ENCODE data around the gene FAM161B.

FAM161B gene, protein sequence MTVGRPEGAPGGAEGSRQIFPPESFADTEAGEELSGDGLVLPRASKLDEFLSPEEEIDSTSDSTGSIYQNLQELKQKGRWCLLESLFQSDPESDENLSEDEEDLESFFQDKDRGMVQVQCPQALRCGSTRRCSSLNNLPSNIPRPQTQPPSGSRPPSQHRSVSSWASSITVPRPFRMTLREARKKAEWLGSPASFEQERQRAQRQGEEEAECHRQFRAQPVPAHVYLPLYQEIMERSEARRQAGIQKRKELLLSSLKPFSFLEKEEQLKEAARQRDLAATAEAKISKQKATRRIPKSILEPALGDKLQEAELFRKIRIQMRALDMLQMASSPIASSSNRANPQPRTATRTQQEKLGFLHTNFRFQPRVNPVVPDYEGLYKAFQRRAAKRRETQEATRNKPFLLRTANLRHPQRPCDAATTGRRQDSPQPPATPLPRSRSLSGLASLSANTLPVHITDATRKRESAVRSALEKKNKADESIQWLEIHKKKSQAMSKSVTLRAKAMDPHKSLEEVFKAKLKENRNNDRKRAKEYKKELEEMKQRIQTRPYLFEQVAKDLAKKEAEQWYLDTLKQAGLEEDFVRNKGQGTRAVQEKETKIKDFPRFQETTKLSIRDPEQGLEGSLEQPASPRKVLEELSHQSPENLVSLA
- long read RNA-seq, full-length matches to known transcripts, result 5 of 11 reads
- long read RNA-seq, partial matches to known transcripts, result 6 of 11 reads
- long read RNA-seq, other reads (novel, unspliced or antisense), result 0 of 11 reads

DNA sequence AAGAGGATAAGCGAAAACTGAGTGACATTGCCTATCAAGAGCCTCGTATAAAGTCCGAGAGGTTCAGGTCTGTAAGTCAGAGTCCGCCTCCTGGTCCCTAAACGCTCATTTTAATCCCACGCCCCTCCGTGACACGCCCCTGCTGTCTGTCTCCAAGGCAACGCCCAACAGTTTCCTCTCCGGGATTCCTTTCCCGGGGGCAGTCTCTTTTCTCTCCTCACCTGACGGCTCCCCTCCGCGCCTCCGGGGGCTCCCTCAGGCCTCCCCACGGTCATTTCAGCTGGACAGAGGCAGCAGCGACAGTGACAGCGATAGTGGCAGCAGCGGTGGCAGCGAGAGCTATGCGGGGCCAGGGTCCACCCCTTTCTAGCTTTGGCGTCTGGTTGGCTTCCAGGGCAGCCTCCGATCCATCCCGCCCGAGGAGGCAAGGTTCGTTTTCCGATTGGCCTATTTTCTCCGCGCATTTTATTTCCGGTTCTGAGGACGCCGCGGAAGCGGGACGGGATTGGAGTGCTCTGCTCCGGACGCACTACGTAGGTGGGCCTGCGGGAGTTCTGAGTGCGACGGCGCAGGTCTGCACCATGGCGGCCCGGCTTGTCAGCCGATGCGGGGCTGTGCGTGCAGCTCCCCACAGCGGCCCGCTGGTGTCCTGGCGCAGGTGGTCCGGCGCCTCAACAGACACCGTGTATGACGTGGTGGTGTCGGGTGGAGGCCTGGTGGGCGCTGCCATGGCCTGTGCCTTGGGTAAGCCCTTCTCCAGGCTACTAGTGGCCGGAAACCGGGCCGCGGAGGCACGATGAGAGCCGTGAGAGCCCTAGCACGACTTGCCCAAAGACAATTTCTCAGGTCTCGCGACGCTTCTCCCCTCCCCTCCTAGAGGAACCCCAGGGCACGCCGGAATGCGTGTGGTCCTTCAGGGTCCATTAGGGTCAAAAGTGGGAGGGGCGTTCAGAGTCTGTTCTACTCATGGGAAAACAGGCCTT, at the start of gene FAM161B, which contains the start of gene COQ6:
TSS of gene FAM161B (minus strand) at position 343 of the 983 bp plus-strand sequence. CDS start at position 275, 68 bp downstream.
TSS of gene COQ6 (plus strand) at position 551 of the 983 bp plus-strand sequence. CDS start at position 582, 31 bp downstream.
- DNase-seq (ENCODE audit: low read depth in 1 of 2, low spot score in 1 of 2), result peak; percentile 57 to 89
- Histone ChIP-seq H3K4me3 (replicated peaks; ENCODE audit: insufficient read depth, low read length) (peak within 1 kb of the TSS; percentile 75), H3K27me3 (ENCODE audit: insufficient read depth, poor library complexity, severe bottlenecking) (no peaks in the 10 kb centered on the region), H3K27ac (replicated peaks) (peak within 1 kb of the TSS; percentile 67)
- TF ChIP-seq POLR2AphosphoS5 (IDR thresholded peaks at IDR 0.05; ENCODE audit: low read depth) (peak; percentile 49; the same call in 1 of the 2 replicates), SPI1 (IDR thresholded peaks at IDR 0.05; ENCODE audit: borderline replicate concordance, low read depth) (no peak), GABPA (IDR thresholded peaks at IDR 0.05; ENCODE audit: low read depth) (peak; percentile 51)
- TF ChIP-seq, protein P1, sequence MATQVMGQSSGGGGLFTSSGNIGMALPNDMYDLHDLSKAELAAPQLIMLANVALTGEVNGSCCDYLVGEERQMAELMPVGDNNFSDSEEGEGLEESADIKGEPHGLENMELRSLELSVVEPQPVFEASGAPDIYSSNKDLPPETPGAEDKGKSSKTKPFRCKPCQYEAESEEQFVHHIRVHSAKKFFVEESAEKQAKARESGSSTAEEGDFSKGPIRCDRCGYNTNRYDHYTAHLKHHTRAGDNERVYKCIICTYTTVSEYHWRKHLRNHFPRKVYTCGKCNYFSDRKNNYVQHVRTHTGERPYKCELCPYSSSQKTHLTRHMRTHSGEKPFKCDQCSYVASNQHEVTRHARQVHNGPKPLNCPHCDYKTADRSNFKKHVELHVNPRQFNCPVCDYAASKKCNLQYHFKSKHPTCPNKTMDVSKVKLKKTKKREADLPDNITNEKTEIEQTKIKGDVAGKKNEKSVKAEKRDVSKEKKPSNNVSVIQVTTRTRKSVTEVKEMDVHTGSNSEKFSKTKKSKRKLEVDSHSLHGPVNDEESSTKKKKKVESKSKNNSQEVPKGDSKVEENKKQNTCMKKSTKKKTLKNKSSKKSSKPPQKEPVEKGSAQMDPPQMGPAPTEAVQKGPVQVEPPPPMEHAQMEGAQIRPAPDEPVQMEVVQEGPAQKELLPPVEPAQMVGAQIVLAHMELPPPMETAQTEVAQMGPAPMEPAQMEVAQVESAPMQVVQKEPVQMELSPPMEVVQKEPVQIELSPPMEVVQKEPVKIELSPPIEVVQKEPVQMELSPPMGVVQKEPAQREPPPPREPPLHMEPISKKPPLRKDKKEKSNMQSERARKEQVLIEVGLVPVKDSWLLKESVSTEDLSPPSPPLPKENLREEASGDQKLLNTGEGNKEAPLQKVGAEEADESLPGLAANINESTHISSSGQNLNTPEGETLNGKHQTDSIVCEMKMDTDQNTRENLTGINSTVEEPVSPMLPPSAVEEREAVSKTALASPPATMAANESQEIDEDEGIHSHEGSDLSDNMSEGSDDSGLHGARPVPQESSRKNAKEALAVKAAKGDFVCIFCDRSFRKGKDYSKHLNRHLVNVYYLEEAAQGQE (IDR thresholded peaks at IDR 0.05; ENCODE audit: insufficient replicate concordance, low read depth), result peak; percentile 26
- TF ChIP-seq, protein P2, sequence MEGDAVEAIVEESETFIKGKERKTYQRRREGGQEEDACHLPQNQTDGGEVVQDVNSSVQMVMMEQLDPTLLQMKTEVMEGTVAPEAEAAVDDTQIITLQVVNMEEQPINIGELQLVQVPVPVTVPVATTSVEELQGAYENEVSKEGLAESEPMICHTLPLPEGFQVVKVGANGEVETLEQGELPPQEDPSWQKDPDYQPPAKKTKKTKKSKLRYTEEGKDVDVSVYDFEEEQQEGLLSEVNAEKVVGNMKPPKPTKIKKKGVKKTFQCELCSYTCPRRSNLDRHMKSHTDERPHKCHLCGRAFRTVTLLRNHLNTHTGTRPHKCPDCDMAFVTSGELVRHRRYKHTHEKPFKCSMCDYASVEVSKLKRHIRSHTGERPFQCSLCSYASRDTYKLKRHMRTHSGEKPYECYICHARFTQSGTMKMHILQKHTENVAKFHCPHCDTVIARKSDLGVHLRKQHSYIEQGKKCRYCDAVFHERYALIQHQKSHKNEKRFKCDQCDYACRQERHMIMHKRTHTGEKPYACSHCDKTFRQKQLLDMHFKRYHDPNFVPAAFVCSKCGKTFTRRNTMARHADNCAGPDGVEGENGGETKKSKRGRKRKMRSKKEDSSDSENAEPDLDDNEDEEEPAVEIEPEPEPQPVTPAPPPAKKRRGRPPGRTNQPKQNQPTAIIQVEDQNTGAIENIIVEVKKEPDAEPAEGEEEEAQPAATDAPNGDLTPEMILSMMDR (IDR thresholded peaks at IDR 0.05; ENCODE audit: insufficient read depth, low read length), result no peak

DNA sequence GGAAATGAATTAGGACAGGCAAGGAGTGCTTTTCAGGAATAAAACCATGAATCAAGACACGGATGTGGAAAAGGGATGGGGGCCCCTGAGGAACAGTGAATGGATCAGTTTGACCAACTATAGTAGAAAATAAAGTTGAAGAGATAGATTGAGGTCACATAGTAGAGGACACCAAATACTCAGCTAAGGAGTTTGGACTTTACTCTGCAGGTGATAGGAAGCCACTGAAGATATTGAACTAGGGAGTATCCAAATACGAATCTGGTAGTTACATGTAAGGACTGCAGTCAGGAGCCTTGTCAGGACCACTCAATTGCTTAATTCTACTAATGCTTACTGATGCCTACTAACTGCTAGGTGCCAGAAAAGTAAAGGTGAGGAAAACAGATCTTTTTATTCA, 48.8 kb upstream of the FAM161B start:
- H3K27ac ChIP-seq (replicated peaks), result no peak overlapping the region
- H3K27me3 ChIP-seq (ENCODE audit: insufficient read depth, poor library complexity, severe bottlenecking), result no peaks in the 10 kb centered on the region
- DNase-seq (ENCODE audit: low read depth in 1 of 2, low spot score in 1 of 2), result no peak
- TF ChIP-seq, protein P2 (IDR thresholded peaks at IDR 0.05; ENCODE audit: insufficient read depth, low read length), result no peak
- TF ChIP-seq POLR2AphosphoS5 (IDR thresholded peaks at IDR 0.05; ENCODE audit: low read depth) (no peak), GABPA (IDR thresholded peaks at IDR 0.05; ENCODE audit: low read depth) (no peak), SPI1 (IDR thresholded peaks at IDR 0.05; ENCODE audit: borderline replicate concordance, low read depth) (no peak)
- TF ChIP-seq, protein P1 (IDR thresholded peaks at IDR 0.05; ENCODE audit: insufficient replicate concordance, low read depth), result no peak
- H3K4me3 ChIP-seq (replicated peaks; ENCODE audit: insufficient read depth, low read length), result no peak overlapping the region

DNA sequence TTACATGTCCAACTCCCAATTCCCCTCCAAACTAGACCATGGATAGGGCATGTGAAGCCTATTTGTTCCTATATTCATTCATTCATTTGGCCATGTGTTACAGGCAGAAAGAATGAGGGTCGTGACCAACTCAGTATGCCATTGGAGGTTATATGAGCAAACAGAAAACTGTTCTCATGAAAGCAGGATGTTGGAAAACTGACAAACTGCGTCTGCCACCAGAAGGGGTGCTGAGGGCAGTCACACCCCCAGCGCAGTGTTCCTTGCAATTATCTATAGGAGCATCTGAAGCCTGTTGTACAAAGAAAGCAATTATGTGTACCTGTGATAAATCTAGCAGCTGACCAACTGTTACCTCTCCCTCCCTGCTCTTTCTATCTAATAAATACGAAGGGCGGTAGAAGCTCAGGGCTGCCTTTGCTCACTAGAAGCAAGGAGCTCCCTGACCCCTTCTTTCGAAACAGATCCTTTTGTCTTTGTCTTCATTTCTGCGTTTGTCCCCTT, 48.1 kb upstream of the FAM161B start:
- no peak overlapping the region for H3K4me3 ChIP-seq (replicated peaks; ENCODE audit: insufficient read depth, low read length)
- H3K27me3 ChIP-seq (ENCODE audit: insufficient read depth, poor library complexity, severe bottlenecking), result no peaks in the 10 kb centered on the region
- DNase-seq (ENCODE audit: low read depth in 1 of 2, low spot score in 1 of 2), result no peak
- TF ChIP-seq, protein P1 (IDR thresholded peaks at IDR 0.05; ENCODE audit: insufficient replicate concordance, low read depth), result no peak
- TF ChIP-seq GABPA (IDR thresholded peaks at IDR 0.05; ENCODE audit: low read depth), result no peak
- TF ChIP-seq, protein P2 (IDR thresholded peaks at IDR 0.05; ENCODE audit: insufficient read depth, low read length), result no peak
- no peak for TF ChIP-seq POLR2AphosphoS5 (IDR thresholded peaks at IDR 0.05; ENCODE audit: low read depth)
- H3K27ac ChIP-seq (replicated peaks), result no peak overlapping the region

All from HL-60 (cell line).